Suprapubic skin (tissue), 4 donors: ENCODE data around the gene CCDC59. TPM values are rescaled to one million over a fixed set of nuclear protein-coding genes. Genes with fewer than 3 reads are reported as not detected.

Experiments
- DNase-seq, 2 donors: peaks; one replicate each; pipeline ENCODE4 v3.0.0-alpha.2; 2019; ENCODE audit warnings: low spot score in 2 of 2
- H3K27ac ChIP-seq: fragments of 200-600 bp; sonication (generic); one replicate; pipeline ENCODE4 v1.5.1; 2019
- H3K27me3 ChIP-seq: fragments of 200-600 bp; sonication (generic); one replicate; pipeline ENCODE4 v1.5.1; 2019
- H3K36me3 ChIP-seq: fragments of 200-600 bp; sonication (generic); one replicate; pipeline ENCODE4 v1.5.1; 2019
- H3K4me1 ChIP-seq: fragments of 200-600 bp; sonication (generic); one replicate; pipeline ENCODE4 v1.5.1; 2019
- H3K4me3 ChIP-seq: fragments of 200-600 bp; sonication (generic); one replicate; pipeline ENCODE4 v1.5.1; 2019; ENCODE audit warnings: mild to moderate bottlenecking
- H3K9me3 ChIP-seq: fragments of 200-600 bp; sonication (generic); one replicate; pipeline ENCODE4 v1.5.1; 2019
- EP300 ChIP-seq: sonication (generic); formaldehyde crosslinking; IDR thresholded peaks from one replicate; pipeline ENCODE4 v1.6.1; 2017; ENCODE audit warnings: antibody characterized with exemption
- POLR2A ChIP-seq, 2 donors: fragments of 450-650 bp; IDR thresholded peaks; one replicate each; pipeline ENCODE4 v1.6.1; 2017; ENCODE audit warnings: antibody characterized with exemption in 2 of 2, mild to moderate bottlenecking in 2 of 2, moderate library complexity in 2 of 2
- POLR2AphosphoS5 ChIP-seq, 3 donors: sonication (generic); formaldehyde crosslinking; IDR thresholded peaks; one replicate each; pipeline ENCODE4 v1.6.1; 2017; ENCODE audit warnings: antibody characterized with exemption in 3 of 3
- WGBS: methylation state at CpG from one replicate; pipeline ENCODE4 v1.1.5; 2018; 5-methylcytosine and 5-hydroxymethylcytosine counted together
- total RNA-seq, 4 donors: library from RNA; depleted of rRNA; stranded (reverse); fragments of >200 nt; gene quantifications; one replicate each; pipeline ENCODE4 v1.1.0, GENCODE V29; 2016
- TF ChIP-seq, protein P1 (sequence below), 2 donors: fragments of 200-600 bp in 1 of 2; fragments of 450-650 bp in 1 of 2; sonication (generic) in 1 of 2; IDR thresholded peaks; one replicate each; pipeline ENCODE4 v1.5.1; 2016 to 2019; ENCODE audit warnings: antibody characterized with exemption in 2 of 2, mild to moderate bottlenecking in 1 of 2, moderate library complexity in 1 of 2

CCDC59 gene
- total RNA-seq, 4 donors from 2014 or later, result 46.9 to 99.6 (median 84.3) TPM

GRCh38 chr12:82359115-82359478 is 910 bp upstream of the CCDC59 start:
- no peaks in the 10 kb centered on the region for H3K9me3 ChIP-seq
- no peaks in the 10 kb centered on the region for H3K27me3 ChIP-seq
- peak overlapping the region; percentile 87 for H3K4me3 ChIP-seq
- 7% methylated on average over 4 of the region's 4 CpGs for WGBS
- DNase-seq, result no peak
- peaks cover 34% of the 10 kb centered on the region for H3K4me1 ChIP-seq
- peaks cover 7% of the 10 kb centered on the region for H3K36me3 ChIP-seq
- peak overlapping the region; percentile 96 for H3K27ac ChIP-seq
- no peak for TF ChIP-seq EP300
- no peak for TF ChIP-seq POLR2A (IDR thresholded peaks at IDR 0.05)
- no peak for TF ChIP-seq POLR2AphosphoS5 (IDR thresholded peaks at IDR 0.05)
- TF ChIP-seq, protein P1, sequence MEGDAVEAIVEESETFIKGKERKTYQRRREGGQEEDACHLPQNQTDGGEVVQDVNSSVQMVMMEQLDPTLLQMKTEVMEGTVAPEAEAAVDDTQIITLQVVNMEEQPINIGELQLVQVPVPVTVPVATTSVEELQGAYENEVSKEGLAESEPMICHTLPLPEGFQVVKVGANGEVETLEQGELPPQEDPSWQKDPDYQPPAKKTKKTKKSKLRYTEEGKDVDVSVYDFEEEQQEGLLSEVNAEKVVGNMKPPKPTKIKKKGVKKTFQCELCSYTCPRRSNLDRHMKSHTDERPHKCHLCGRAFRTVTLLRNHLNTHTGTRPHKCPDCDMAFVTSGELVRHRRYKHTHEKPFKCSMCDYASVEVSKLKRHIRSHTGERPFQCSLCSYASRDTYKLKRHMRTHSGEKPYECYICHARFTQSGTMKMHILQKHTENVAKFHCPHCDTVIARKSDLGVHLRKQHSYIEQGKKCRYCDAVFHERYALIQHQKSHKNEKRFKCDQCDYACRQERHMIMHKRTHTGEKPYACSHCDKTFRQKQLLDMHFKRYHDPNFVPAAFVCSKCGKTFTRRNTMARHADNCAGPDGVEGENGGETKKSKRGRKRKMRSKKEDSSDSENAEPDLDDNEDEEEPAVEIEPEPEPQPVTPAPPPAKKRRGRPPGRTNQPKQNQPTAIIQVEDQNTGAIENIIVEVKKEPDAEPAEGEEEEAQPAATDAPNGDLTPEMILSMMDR (IDR thresholded peaks at IDR 0.05), result no peak

GRCh38 chr12:82357845-82358199 is 365 bp downstream of the CCDC59 start:
- peak overlapping the region; percentile 87 for H3K4me3 ChIP-seq

GRCh38 chr12:82357340-82357739 is 847 bp downstream of the CCDC59 start:
- Histone ChIP-seq H3K27me3 (no peaks in the 10 kb centered on the region), H3K27ac (no peak overlapping the region), H3K9me3 (no peaks in the 10 kb centered on the region), H3K4me3 (peak overlapping the region; percentile 87), H3K36me3 (peaks cover 21% of the 10 kb centered on the region), H3K4me1 (peaks cover 34% of the 10 kb centered on the region)
- DNase-seq, result no peak
- TF ChIP-seq POLR2A (IDR thresholded peaks at IDR 0.05) (no peak), EP300 (no peak), POLR2AphosphoS5 (IDR thresholded peaks at IDR 0.05) (no peak)
- TF ChIP-seq, protein P1 (IDR thresholded peaks at IDR 0.05), result no peak
- WGBS, result 50% methylated on average over 4 of the region's 4 CpGs

More at GRCh38 chr12:82357845-82358199, 365 bp downstream of the CCDC59 start:
- no peak for DNase-seq
- TF ChIP-seq, protein P1 (IDR thresholded peaks at IDR 0.05), result no peak
- TF ChIP-seq POLR2A (IDR thresholded peaks at IDR 0.05) (no peak), POLR2AphosphoS5 (IDR thresholded peaks at IDR 0.05) (no peak), EP300 (no peak)
- Histone ChIP-seq H3K4me1 (peaks cover 34% of the 10 kb centered on the region), H3K36me3 (peaks cover 16% of the 10 kb centered on the region), H3K27ac (peak overlapping the region; percentile 96), H3K9me3 (no peaks in the 10 kb centered on the region), H3K27me3 (no peaks in the 10 kb centered on the region)
- 0% methylated on average over 10 of the region's 10 CpGs for WGBS

DNA sequence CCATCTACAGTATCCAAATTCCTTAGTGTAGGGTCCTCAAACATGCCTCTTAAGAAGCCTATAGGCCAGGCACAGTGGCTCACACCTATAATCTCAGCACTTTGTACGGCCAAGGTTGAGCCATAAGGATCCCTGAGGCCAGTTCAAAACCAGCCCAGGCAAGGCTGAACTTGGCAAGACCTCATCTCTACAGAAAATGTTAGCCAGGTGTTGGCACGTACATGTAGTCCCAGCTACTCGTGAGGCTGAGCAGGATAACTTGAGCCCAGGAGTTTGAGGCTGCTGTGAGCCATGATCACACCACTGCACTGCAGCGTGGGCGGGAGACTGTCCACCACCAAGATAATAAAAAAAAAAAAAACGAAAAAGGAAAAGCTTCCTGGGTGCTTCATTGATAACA is 6.8 kb downstream of the CCDC59 start:
- Histone ChIP-seq H3K27me3 (no peaks in the 10 kb centered on the region), H3K27ac (no peak overlapping the region), H3K4me3 (no peak overlapping the region), H3K36me3 (peaks cover 50% of the 10 kb centered on the region), H3K9me3 (no peaks in the 10 kb centered on the region), H3K4me1 (peaks cover 7% of the 10 kb centered on the region)
- 74% methylated on average over 6 of the region's 6 CpGs for WGBS
- TF ChIP-seq EP300 (no peak), POLR2AphosphoS5 (IDR thresholded peaks at IDR 0.05) (no peak)
- no peak for DNase-seq

GRCh38 chr12:82350161-82350560 is 8.0 kb downstream of the CCDC59 start:
- no peaks in the 10 kb centered on the region for H3K4me1 ChIP-seq
- H3K27ac ChIP-seq, result no peak overlapping the region
- no peaks in the 10 kb centered on the region for H3K27me3 ChIP-seq
- peaks cover 47% of the 10 kb centered on the region for H3K36me3 ChIP-seq
- no peaks in the 10 kb centered on the region for H3K9me3 ChIP-seq
- H3K4me3 ChIP-seq, result no peak overlapping the region
- no peak for DNase-seq
- TF ChIP-seq EP300 (no peak), POLR2AphosphoS5 (IDR thresholded peaks at IDR 0.05) (no peak), POLR2A (IDR thresholded peaks at IDR 0.05) (no peak)
- TF ChIP-seq, protein P1 (IDR thresholded peaks at IDR 0.05), result no peak
- WGBS, result 97% methylated on average over 3 of the region's 3 CpGs

DNA sequence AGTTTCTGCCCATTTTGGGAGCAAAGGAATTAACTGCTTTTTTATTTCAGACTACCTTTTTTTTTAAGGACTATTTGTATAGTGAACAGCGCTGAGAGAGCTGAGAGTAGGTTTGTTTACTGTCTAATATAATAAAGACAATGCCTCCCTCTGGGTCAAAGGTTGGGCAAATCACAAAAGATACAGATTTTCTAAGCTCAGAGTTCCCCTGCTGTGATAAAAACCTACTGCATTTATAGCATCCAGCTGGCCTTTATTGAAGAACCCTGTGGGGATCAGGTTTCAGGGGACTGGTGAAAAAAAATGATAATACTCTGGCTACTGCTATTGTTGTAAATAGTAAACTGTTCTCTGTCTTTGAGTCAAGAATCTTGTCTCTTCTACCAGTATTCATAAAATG is 28.7 kb downstream of the CCDC59 start:
- no peaks in the 10 kb centered on the region for H3K27me3 ChIP-seq
- H3K4me1 ChIP-seq, result no peaks in the 10 kb centered on the region
- TF ChIP-seq EP300 (no peak), POLR2A (IDR thresholded peaks at IDR 0.05) (no peak), POLR2AphosphoS5 (IDR thresholded peaks at IDR 0.05) (no peak)
- TF ChIP-seq, protein P1 (IDR thresholded peaks at IDR 0.05), result no peak
- H3K27ac ChIP-seq, result no peak overlapping the region
- no peak for DNase-seq
- no peaks in the 10 kb centered on the region for H3K9me3 ChIP-seq
- WGBS, result 33% methylated on average over 1 of the region's 1 CpG
- no peaks in the 10 kb centered on the region for H3K36me3 ChIP-seq
- H3K4me3 ChIP-seq, result no peak overlapping the region
